DND-41 (cell line): ENCODE results near the gene NXPH4.

Experiments used
- CTCF ChIP-seq: IDR thresholded peaks from 2 replicates; pipeline ENCODE4 v1.5.1; 2012; ENCODE audit warnings: borderline replicate concordance, low read length, moderate library complexity, mild to moderate bottlenecking; ENCODE audit not compliant: poor library complexity, severe bottlenecking; ENCODE audit errors: extremely low read depth
- EZH2 ChIP-seq: IDR thresholded peaks from 3 replicates; pipeline ENCODE4 v1.6.1; 2012; ENCODE audit warnings: borderline replicate concordance, low read depth, mild to moderate bottlenecking, moderate library complexity, low read length, inconsistent platforms; ENCODE audit not compliant: severe bottlenecking

- TF ChIP-seq EZH2 (no peak), CTCF (no peak)
These were observed 34.4 kb downstream of the NXPH4 start, which contains the start of gene STAC3 for GRCh38 chr12:57250956-57251355.
